ENCODE data around the gene DDOST. TPM values are rescaled to one million over a fixed set of nuclear protein-coding genes. Genes with fewer than 3 reads are reported as not detected.
"Not testable (repeated sequence)": the region's sequence is repeated elsewhere in the genome, so short reads cannot be mapped to it uniquely, and the experiment has no call there.

Gene DDOST
- total RNA-seq, 1 experiment from 2014 or later = 238 TPM

- Histone ChIP-seq H3K9me3 (ENCODE audit: low read depth, low read length, poor library complexity, severe bottlenecking) (no peaks in the 10 kb centered on the region), H3K27ac (ENCODE audit: low read depth, low read length, poor library complexity, severe bottlenecking) (no peak overlapping the region), H3K36me3 (ENCODE audit: insufficient read depth, low read length, poor library complexity, severe bottlenecking) (no peaks in the 10 kb centered on the region), H3K27me3 (replicated peaks; ENCODE audit: insufficient read depth, low read depth, low read length, poor library complexity) (no peaks in the 10 kb centered on the region), H3K4me3 (ENCODE audit: low read depth, low read length, poor library complexity, severe bottlenecking) (no peak overlapping the region), H3K4me1 (ENCODE audit: insufficient read depth, low read length, poor library complexity, severe bottlenecking) (no peaks in the 10 kb centered on the region)
- no peak for TF ChIP-seq CTCF (conservative IDR thresholded peaks at IDR 0.05; ENCODE audit: low read depth, low read length)
- TF ChIP-seq EZH2 (IDR thresholded peaks at IDR 0.05; ENCODE audit: borderline replicate concordance, low read depth, low read length, poor library complexity, severe bottlenecking) = no peak
- no peak for DNase-seq (ENCODE audit: low spot score)
- POLR2A ChIA-PET (ENCODE audit: low non-redundant PET) = no interaction called here
- CTCF ChIA-PET = interaction anchor here (0.6 kb wide), 1 partner anchor 423 kb away, joined by 3 read pairs; no protein-coding TSS in a partner anchor
- intact Hi-C loops (cut with micrococcal nuclease; ENCODE audit: unreplicated experiment) = no loop called here
- no TSS peak for BruUV-seq (replicated peaks)
Observed at GRCh38 chr1:20609541-20609940, 51.6 kb downstream of the DDOST start.

- H3K36me3 ChIP-seq (ENCODE audit: insufficient read depth, low read length, poor library complexity, severe bottlenecking); intact Hi-C loops (cut with micrococcal nuclease; ENCODE audit: unreplicated experiment); POLR2A ChIA-PET (ENCODE audit: low non-redundant PET); H3K27ac ChIP-seq (ENCODE audit: low read depth, low read length, poor library complexity, severe bottlenecking); CTCF ChIA-PET; H3K27me3 ChIP-seq (replicated peaks; ENCODE audit: insufficient read depth, low read depth, low read length, poor library complexity); BruUV-seq (replicated peaks); H3K4me1 ChIP-seq (ENCODE audit: insufficient read depth, low read length, poor library complexity, severe bottlenecking); DNase-seq (ENCODE audit: low spot score); H3K9me3 ChIP-seq (ENCODE audit: low read depth, low read length, poor library complexity, severe bottlenecking); H3K4me3 ChIP-seq (ENCODE audit: low read depth, low read length, poor library complexity, severe bottlenecking): not testable (repeated sequence)
Observed at GRCh38 chr1:20606801-20607570, 54.2 kb downstream of the DDOST start.

GRCh38 chr1:20604678-20605077, 56.5 kb downstream of the DDOST start:
- Histone ChIP-seq H3K4me1 (ENCODE audit: insufficient read depth, low read length, poor library complexity, severe bottlenecking) (no peaks in the 10 kb centered on the region), H3K4me3 (ENCODE audit: low read depth, low read length, poor library complexity, severe bottlenecking) (no peak overlapping the region), H3K27me3 (replicated peaks; ENCODE audit: insufficient read depth, low read depth, low read length, poor library complexity) (no peaks in the 10 kb centered on the region), H3K27ac (ENCODE audit: low read depth, low read length, poor library complexity, severe bottlenecking) (no peak overlapping the region), H3K9me3 (ENCODE audit: low read depth, low read length, poor library complexity, severe bottlenecking) (no peaks in the 10 kb centered on the region), H3K36me3 (ENCODE audit: insufficient read depth, low read length, poor library complexity, severe bottlenecking) (no peaks in the 10 kb centered on the region)
- BruUV-seq (replicated peaks) = no TSS peak
- TF ChIP-seq CTCF (conservative IDR thresholded peaks at IDR 0.05; ENCODE audit: low read depth, low read length) (no peak), EZH2 (IDR thresholded peaks at IDR 0.05; ENCODE audit: borderline replicate concordance, low read depth, low read length, poor library complexity, severe bottlenecking) (no peak)
- ChIA-PET POLR2A (ENCODE audit: low non-redundant PET) (no interaction called here), CTCF (no interaction called here)
- intact Hi-C loops (cut with micrococcal nuclease; ENCODE audit: unreplicated experiment) = no loop called here
- DNase-seq (ENCODE audit: low spot score) = no peak
